SK-N-MC (cell line): ENCODE data around the gene NDUFAF4.

Experiments
- DNase-seq: peaks from one replicate; pipeline ENCODE4 v3.0.0-alpha.2; 2011; ENCODE audit warnings: low read depth, low spot score
- H3K27ac ChIP-seq: fragments of 200-600 bp; sonication (generic); 2 replicates; pipeline ENCODE4 v1.5.1; 2016; ENCODE audit warnings: mixed run types
- H3K36me3 ChIP-seq: fragments of 200-600 bp; sonication (generic); 2 replicates; pipeline ENCODE4 v1.6.1; 2017; ENCODE audit warnings: antibody characterized with exemption, low read length, mixed read lengths; ENCODE audit not compliant: insufficient read depth
- H3K4me3 ChIP-seq: fragments of 200-600 bp; sonication (generic); 2 replicates; pipeline ENCODE4 v1.5.1; 2016
- H3K9ac ChIP-seq: fragments of 200-600 bp; sonication (generic); 2 replicates; pipeline ENCODE4 v1.8.0; 2017; ENCODE audit warnings: mixed run types, mixed read lengths; ENCODE audit not compliant: insufficient read length
- H3K9me3 ChIP-seq: fragments of 200-600 bp; sonication (generic); 2 replicates; pipeline ENCODE4 v1.6.1; 2017; ENCODE audit warnings: low read depth, mild to moderate bottlenecking, antibody characterized with exemption, low read length, moderate library complexity, mixed read lengths
- EZH2 ChIP-seq: fragments of 200-600 bp; sonication (generic); IDR thresholded peaks from one replicate; pipeline ENCODE4 v1.6.1; 2017; ENCODE audit warnings: antibody characterized with exemption
- FOXP2 ChIP-seq: optimal IDR thresholded peaks from 2 replicates; pipeline ENCODE3; 2011; ENCODE audit warnings: mild to moderate bottlenecking, moderate library complexity; ENCODE audit not compliant: insufficient read depth; ENCODE audit errors: extremely low read length, control extremely low read depth
- POLR2AphosphoS5 ChIP-seq: IDR thresholded peaks from 2 replicates; pipeline ENCODE4 v1.6.1; 2012; ENCODE audit warnings: mild to moderate bottlenecking, low read depth, low read length, borderline replicate concordance

Gene NDUFAF4

DNA sequence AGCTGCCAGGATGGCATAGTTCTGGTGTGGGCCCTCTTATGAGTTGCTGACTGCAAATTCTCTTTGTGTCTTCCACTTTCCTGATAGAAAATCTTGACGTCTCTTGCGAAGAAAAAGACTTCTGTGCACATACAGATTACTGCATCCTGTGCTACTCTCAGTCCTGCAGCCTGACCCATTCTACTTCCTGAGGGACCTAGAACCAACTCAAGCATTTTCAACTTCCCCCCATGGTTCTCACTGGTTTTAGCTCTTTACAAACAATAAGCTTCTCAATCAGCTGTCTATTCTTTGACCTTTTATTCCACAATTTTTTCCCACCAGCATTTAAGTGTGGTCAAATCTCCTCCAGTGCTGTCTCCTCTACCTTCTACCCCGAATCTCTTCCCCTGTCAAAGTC lies 13.5 kb upstream of the NDUFAF4 start:
- Histone ChIP-seq H3K9ac (no peak overlapping the region), H3K27ac (no peak overlapping the region), H3K9me3 (no peaks in the 10 kb centered on the region), H3K36me3 (no peaks in the 10 kb centered on the region), H3K4me3 (no peak overlapping the region)
- TF ChIP-seq POLR2AphosphoS5, result no peak
- no peak for TF ChIP-seq EZH2
- TF ChIP-seq FOXP2, result no peak
- no peak for DNase-seq

DNA sequence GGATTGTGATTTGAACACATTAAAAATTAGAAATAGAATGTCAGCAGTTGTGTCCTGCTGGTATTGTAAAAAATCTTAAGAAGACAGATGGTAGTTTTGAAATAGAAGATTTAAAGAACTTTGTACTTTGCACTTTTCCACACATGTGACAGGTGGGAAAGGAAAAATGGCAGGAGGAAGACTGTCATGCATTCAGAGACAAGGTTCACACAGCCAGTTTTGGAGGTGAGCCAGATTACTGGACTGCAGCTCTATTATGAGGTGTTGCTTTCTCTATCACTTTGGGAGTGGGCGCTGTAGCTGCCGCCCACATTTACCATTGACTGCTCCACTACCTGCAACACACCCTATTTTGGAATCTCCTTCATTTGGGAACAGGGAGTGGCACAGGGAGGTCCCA lies 12.1 kb upstream of the NDUFAF4 start:
- no peak overlapping the region for H3K9ac ChIP-seq
- no peaks in the 10 kb centered on the region for H3K9me3 ChIP-seq
- TF ChIP-seq FOXP2 (no peak), POLR2AphosphoS5 (no peak), EZH2 (no peak)
- no peak for DNase-seq
- no peak overlapping the region for H3K27ac ChIP-seq
- no peaks in the 10 kb centered on the region for H3K36me3 ChIP-seq
- H3K4me3 ChIP-seq, result no peak overlapping the region

DNA sequence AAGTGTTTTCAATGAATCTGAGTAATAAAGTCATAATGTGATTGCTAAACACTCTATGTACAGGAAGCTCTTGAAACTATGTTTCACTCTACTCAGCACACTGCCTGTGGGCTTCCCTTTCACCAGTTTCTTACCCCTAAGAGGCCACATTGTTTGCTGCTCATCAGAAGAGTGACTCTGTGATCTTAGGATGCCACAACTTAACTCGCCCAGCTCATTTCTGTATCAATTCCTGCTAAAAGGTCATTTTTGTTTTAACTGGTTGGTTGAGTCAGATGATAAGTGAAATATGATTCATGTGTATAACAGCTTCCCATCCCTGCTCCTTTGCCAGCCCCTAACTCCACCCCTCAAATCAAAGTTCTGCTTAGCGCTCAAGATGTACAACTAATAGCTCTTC lies 9.8 kb upstream of the NDUFAF4 start:
- no peak for DNase-seq
- Histone ChIP-seq H3K4me3 (no peak overlapping the region), H3K27ac (no peak overlapping the region), H3K9me3 (no peaks in the 10 kb centered on the region), H3K9ac (no peak overlapping the region), H3K36me3 (no peaks in the 10 kb centered on the region)
- TF ChIP-seq POLR2AphosphoS5 (no peak), EZH2 (no peak)

DNA sequence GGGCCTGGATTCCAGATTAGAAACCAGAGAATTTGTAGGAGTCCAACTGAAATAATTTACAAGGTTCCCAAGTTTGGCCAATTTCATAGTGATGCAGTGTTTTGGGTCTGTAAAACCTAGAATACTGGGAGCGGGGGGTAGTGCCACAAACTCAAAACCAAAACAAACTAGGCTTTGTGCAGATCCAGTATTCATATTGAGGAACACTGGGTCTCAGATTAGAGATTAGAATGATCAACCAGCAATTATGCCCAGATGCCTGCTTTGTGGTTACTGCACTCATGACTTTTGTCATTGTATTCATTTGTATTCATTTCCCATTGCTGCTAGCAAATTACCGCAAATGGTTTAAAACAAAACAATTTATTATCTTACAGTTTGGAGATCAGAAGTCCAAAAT lies 3.2 kb upstream of the NDUFAF4 start:
- DNase-seq, result no peak
- Histone ChIP-seq H3K36me3 (peaks cover 7% of the 10 kb centered on the region), H3K9ac (no peak overlapping the region), H3K27ac (no peak overlapping the region), H3K9me3 (no peaks in the 10 kb centered on the region), H3K4me3 (no peak overlapping the region)
- no peak for TF ChIP-seq FOXP2
- no peak for TF ChIP-seq EZH2
- TF ChIP-seq POLR2AphosphoS5, result no peak

DNA sequence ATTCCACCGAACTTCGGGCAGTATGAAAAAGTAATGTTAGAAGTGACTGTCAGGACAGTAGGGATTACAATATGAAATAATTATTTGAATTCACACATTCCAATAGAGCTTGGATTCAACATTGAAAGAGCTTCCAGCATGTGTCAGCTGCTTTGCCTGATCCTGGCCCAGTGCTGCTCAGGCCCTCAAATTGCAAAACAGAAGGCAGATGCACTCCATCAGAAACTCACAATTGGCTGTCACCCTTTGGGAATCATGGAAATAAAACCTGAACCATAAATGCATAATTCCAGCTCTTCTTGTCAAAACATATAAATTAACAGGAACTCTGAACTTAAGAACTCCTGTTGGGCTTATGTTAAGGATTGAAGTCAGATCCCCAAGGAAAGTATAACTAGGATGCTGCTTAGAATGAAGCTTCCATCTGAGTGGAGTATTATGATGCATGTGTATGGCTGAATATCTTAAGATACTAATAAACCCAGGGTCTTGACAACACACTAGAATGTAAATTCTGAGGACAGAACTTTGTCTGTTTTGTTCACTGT lies 1.8 kb upstream of the NDUFAF4 start:
- no peaks in the 10 kb centered on the region for H3K9me3 ChIP-seq
- no peak for DNase-seq
- H3K36me3 ChIP-seq, result peaks cover 20% of the 10 kb centered on the region
- TF ChIP-seq EZH2 (no peak), FOXP2 (no peak), POLR2AphosphoS5 (no peak)
- H3K4me3 ChIP-seq, result peak overlapping the region; percentile 97
- no peak overlapping the region for H3K27ac ChIP-seq
- peak overlapping the region; percentile 25 for H3K9ac ChIP-seq

DNA sequence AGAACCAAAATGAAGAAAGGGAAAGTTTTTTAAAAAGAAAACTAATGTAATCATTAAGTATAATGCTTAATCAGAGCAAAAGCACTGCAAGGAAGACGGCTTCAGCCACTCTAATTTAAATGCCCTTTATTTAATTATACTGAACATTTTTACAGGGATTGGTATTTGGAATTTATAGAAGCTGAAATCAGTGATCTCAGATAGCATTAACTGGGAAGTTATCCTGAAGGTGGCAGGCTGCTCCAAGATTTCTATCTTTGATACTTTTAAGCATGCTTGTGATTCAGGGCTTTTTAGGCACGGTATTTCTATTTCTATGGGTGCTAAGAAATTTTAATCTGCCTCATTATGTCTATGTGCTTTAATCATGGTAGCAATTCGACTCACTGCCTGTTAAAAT lies 1.3 kb upstream of the NDUFAF4 start:
- peak overlapping the region; percentile 97 for H3K27ac ChIP-seq
- peak overlapping the region; percentile 97 for H3K4me3 ChIP-seq
- no peaks in the 10 kb centered on the region for H3K9me3 ChIP-seq
- TF ChIP-seq POLR2AphosphoS5, result no peak
- TF ChIP-seq FOXP2, result no peak
- TF ChIP-seq EZH2, result no peak
- peaks cover 25% of the 10 kb centered on the region for H3K36me3 ChIP-seq
- DNase-seq, result peak; percentile 61
- peak overlapping the region; percentile 89 for H3K9ac ChIP-seq

DNA sequence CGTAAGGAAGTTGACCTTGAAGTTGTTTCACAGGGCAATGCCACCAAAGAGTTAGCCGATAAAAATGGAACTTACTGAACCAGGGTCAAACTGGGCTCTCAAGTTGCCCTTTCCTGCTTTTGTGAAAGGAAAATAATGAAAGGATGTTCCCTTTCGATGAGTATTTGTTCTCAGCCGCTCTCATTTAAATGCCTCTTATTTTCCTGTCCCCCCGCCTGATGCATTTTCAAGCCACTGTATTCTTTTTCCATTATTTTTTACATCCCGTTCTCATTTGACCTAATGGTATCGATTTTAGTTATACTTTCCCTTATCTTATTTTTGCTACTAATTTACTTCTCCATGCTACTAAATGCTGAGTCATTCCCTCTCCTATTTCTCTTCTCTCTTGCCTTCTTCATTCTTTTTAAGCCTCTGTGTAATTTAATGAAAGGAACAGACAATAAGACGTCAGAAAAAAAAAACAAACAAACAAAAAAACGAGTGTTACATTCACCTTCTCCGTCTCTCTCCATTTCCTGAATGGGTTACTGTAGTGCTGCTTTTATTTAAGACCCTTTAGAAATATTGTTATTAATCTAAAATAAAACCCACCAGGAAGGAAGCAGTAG lies 655 bp upstream of the NDUFAF4 start:
- Histone ChIP-seq H3K9ac (peak overlapping the region; percentile 89), H3K4me3 (peak overlapping the region; percentile 97), H3K27ac (peak overlapping the region; percentile 97), H3K9me3 (no peaks in the 10 kb centered on the region), H3K36me3 (peaks cover 31% of the 10 kb centered on the region)
- TF ChIP-seq EZH2 (no peak), POLR2AphosphoS5 (no peak), FOXP2 (no peak)
- DNase-seq, result no peak

DNA sequence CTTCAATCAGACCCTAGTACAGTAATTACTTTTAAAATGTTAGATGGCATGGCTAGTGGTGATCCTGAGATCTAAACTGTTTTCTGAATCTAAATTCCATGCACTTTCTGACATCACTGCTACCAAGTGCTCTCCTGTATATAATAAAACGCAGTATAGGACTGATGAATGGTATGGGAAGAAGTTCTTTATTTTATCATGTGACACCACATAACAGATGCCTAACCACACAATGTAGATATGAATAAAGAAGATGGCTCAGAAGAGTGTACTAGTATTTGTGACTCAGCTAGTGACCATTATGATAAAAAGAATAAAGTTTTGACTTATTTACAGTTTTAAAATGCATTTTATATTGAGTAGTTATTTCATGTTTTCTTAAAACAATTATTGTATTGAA lies 8.5 kb downstream of the NDUFAF4 start:
- Histone ChIP-seq H3K4me3 (no peak overlapping the region), H3K36me3 (peaks cover 44% of the 10 kb centered on the region), H3K9ac (no peak overlapping the region), H3K9me3 (no peaks in the 10 kb centered on the region), H3K27ac (no peak overlapping the region)
- no peak for DNase-seq
- TF ChIP-seq POLR2AphosphoS5 (no peak), FOXP2 (no peak), EZH2 (no peak)

DNA sequence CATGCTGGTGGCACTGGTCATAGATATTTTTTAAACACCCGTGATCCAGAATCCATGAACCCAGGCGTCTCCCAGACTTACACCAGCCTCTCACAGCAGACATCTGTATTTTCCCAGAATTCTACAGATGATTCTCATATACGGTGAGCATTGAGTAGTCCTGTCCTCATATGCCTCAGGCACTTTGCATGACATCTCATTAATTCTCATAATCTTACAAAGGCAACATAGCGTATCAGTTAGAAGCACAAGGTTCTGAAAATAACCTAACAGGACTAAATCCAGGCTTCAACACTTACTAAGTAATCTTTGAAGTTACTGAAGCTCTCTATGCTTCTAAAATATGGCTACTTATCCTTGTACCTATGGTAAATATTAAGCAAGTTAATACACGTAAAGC lies 8.9 kb downstream of the NDUFAF4 start:
- Histone ChIP-seq H3K27ac (no peak overlapping the region), H3K4me3 (no peak overlapping the region), H3K9me3 (no peaks in the 10 kb centered on the region), H3K36me3 (peaks cover 40% of the 10 kb centered on the region), H3K9ac (no peak overlapping the region)
- TF ChIP-seq POLR2AphosphoS5 (no peak), FOXP2 (no peak), EZH2 (no peak)
- DNase-seq, result no peak
